ENCODE data around the gene UGT2B11.
"Not testable (repeated sequence)": the region's sequence is repeated elsewhere in the genome, so short reads cannot be mapped to it uniquely, and the experiment has no call there.

GRCh38 chr4:69242562-69243240 lies 28.2 kb upstream of the UGT2B11 start:
- TF ChIP-seq CTCF (IDR thresholded peaks at IDR 0.05; ENCODE audit: low read depth, low read length, poor library complexity, severe bottlenecking); EZH2phosphoT487 (IDR thresholded peaks at IDR 0.05; ENCODE audit: borderline replicate concordance, low read length): not testable (repeated sequence)
